Measurements from ENCODE around the gene FAU.

FAU gene

DNA sequence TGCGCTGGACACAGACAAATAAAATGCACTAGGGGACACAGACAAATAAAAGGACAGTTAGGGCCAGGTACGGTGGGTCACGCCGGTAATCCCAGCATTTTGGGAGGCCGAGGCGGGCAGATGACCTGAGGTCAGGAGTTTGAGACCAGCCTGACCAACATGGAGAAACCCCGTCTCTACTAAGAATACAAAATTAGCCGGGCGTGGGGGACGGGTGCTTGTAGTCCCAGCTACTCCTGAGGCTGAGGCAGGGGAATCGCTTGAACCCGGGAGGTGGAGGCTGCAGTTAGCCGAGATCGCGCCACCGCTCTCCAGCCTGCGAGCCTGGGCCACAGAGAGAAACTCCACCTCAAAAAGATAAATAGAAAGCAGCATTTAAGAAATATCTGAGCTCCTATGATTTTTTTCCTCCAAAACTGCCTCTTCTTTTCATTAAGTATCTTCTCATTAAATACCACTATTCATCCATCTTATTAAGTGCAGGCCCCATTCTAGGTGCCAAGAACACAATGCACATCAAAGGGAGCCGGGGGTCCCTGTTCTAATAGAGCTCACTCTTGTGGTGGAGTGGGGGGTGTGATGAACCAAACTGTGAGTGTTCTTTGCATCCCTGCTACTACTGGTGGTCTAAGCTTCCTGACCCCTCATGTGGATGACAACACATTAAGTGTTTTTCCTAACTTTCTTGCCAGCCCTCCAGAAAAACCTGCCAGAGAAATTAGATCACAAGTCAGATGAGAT lies 3.7 kb downstream of the FAU start:
- TF ChIP-seq, protein P1, sequence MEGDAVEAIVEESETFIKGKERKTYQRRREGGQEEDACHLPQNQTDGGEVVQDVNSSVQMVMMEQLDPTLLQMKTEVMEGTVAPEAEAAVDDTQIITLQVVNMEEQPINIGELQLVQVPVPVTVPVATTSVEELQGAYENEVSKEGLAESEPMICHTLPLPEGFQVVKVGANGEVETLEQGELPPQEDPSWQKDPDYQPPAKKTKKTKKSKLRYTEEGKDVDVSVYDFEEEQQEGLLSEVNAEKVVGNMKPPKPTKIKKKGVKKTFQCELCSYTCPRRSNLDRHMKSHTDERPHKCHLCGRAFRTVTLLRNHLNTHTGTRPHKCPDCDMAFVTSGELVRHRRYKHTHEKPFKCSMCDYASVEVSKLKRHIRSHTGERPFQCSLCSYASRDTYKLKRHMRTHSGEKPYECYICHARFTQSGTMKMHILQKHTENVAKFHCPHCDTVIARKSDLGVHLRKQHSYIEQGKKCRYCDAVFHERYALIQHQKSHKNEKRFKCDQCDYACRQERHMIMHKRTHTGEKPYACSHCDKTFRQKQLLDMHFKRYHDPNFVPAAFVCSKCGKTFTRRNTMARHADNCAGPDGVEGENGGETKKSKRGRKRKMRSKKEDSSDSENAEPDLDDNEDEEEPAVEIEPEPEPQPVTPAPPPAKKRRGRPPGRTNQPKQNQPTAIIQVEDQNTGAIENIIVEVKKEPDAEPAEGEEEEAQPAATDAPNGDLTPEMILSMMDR (IDR thresholded peaks at IDR 0.05; ENCODE audit: low read depth, low read length) = no peak
- no peak for DNase-seq (ENCODE audit: extremely low read depth, low read depth)

GRCh38 chr11:65117206-65118096 lies 4.5 kb downstream of the FAU start, which contains the start of gene ZNHIT2:
ZNHIT2 (minus strand) TSS chr11:65117701; CDS start chr11:65117653, 48 bp downstream.
- peak; percentile 96 for DNase-seq (ENCODE audit: extremely low read depth, low read depth)
- TF ChIP-seq, protein P1 (IDR thresholded peaks at IDR 0.05; ENCODE audit: low read depth, low read length) = peak; percentile 93

GRCh38 chr11:65116370-65117205 lies 5.3 kb downstream of the FAU start:
- TF ChIP-seq, protein P1 (IDR thresholded peaks at IDR 0.05; ENCODE audit: low read depth, low read length) = no peak
- no peak for DNase-seq (ENCODE audit: extremely low read depth, low read depth)

- TF ChIP-seq, protein P1 (IDR thresholded peaks at IDR 0.05; ENCODE audit: low read depth, low read length) = no peak
- DNase-seq (ENCODE audit: extremely low read depth, low read depth) = no peak
Observed at GRCh38 chr11:65115361-65116082, 6.4 kb downstream of the FAU start.

DNA sequence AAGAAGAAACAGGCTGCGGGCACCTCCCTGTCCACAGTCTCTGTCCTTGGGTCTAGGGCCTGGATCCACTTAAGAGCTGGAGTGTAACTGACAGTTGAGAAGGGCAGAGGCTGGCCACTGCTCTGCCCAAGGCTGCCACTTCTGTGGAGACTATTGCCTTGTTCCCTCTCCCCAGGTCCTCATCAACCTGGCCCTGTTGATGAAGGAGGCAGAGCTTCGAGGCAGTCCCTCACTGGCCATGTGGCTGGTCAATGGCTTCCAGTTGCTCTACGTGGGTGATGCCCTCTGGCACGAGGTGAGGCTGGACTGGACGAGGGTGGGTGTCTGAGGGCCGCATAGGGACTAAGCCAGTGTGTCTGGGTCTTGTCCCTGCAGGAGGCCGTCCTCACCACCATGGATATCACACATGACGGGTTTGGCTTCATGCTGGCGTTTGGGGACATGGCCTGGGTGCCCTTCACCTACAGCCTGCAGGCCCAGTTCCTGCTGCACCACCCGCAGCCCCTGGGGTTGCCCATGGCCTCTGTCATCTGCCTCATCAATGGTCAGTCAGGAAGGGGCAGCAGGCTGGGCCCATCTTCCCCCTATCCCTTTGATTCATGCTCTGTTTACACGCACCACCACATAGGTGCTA lies 7.3 kb downstream of the FAU start:
- DNase-seq (ENCODE audit: extremely low read depth, low read depth) = no peak

GRCh38 chr11:65113839-65114238 lies 8.1 kb downstream of the FAU start:
- TF ChIP-seq, protein P1 (IDR thresholded peaks at IDR 0.05; ENCODE audit: low read depth, low read length) = no peak
- no peak for DNase-seq (ENCODE audit: extremely low read depth, low read depth)

More for the DNA sequence above, 7.3 kb downstream of the FAU start:
- TF ChIP-seq, protein P1 (IDR thresholded peaks at IDR 0.05; ENCODE audit: low read depth, low read length) = no peak

All from AG09319 (cell line).